Colonic mucosa (tissue), 4 donors: ENCODE data around the gene ACKR1. TPM values are rescaled to one million over a fixed set of nuclear protein-coding genes. Genes with fewer than 3 reads are reported as not detected.

ENCODE experiments used
- DNase-seq: peaks from one replicate; pipeline ENCODE4 v3.0.0-alpha.2; 2020
- H3K27ac ChIP-seq: fragments of 200-600 bp; one replicate; pipeline ENCODE4 v1.8.0; 2021
- H3K27me3 ChIP-seq: fragments of 200-600 bp; one replicate; pipeline ENCODE4 v1.8.0; 2021
- H3K36me3 ChIP-seq: fragments of 200-600 bp; one replicate; pipeline ENCODE4 v1.8.0; 2021
- H3K4me1 ChIP-seq: fragments of 200-600 bp; one replicate; pipeline ENCODE4 v1.8.0; 2021; ENCODE audit warnings: mild to moderate bottlenecking
- H3K4me3 ChIP-seq: fragments of 200-600 bp; one replicate; pipeline ENCODE4 v1.8.0; 2021
- H3K9ac ChIP-seq, 2 donors: one replicate each; pipeline ENCODE4 v1.7.0; 2013; ENCODE audit warnings: control low read depth in 2 of 2, low read depth in 2 of 2, low read length in 2 of 2
- H3K9me3 ChIP-seq: fragments of 200-600 bp; one replicate; pipeline ENCODE4 v1.8.0; 2021
- intact Hi-C: fragments of 100-400 bp; cut with DNase I; formaldehyde crosslinking; loops from one replicate; pipeline ENCODE4 v1.14.1; 2022
- total RNA-seq, 2 donors: library from RNA; stranded (reverse); fragmentation: NEBNext Ultra II Directional in 1 of 2; extraction: Animal tissue kit (Norgen Biotek cat#: 25700) in 1 of 2; gene quantifications; one replicate each; pipeline ENCODE4 v1.2.1, GENCODE V29; 2021
- TF ChIP-seq, protein P1 (sequence below): fragments of 200-600 bp; IDR thresholded peaks from one replicate; pipeline ENCODE4 v1.8.0; 2022; ENCODE audit warnings: antibody characterized with exemption, mild to moderate bottlenecking
- donor health status: healthy.
- donor health status: DM: no; HTN: no; CAD: no.
- donor health status: DM: no; HTN: no; CAD: no.

Gene ACKR1
- total RNA-seq, 2 donors from 2014 or later, result 11.6 to 23.9 TPM

DNA sequence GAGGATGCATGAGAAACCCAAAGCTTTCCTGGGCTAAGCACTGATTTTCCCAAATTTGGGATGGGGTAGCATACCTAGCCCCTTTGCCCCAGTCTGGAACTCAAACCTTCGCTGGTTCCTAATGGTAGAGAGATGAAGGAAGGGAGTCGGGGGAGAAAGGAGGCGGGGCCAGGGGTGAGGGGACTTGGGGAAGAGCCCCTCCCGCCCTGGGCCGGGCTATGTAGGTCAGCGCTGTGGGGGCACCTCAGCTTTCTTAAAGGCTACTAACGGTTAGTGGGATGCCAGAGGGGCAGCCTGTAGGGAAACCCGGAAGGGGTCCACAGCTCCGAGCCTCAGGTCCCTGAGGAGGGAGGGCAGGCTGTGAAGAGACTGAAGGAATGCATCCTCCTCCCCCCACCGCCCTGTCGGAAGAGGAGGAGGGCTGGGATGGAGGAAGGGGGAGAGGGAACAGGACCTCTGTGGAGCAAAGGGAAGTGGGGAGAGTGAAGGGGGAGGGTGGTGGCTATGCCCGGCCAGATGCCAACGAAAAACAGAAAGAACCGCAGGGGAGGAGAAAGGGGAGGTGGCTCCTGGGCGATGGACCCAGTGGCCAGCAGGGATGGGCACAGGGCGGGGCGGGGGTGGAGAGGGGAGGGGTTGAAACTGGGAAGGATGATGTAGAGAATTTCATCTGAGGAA is 31.9 kb upstream of the ACKR1 start:
- Histone ChIP-seq H3K4me1 (no peaks in the 10 kb centered on the region), H3K27me3 (peaks cover 21% of the 10 kb centered on the region), H3K27ac (no peak overlapping the region), H3K36me3 (no peaks in the 10 kb centered on the region), H3K9ac (no peak overlapping the region), H3K9me3 (no peaks in the 10 kb centered on the region), H3K4me3 (peak overlapping the region; percentile 13)
- TF ChIP-seq, protein P1, sequence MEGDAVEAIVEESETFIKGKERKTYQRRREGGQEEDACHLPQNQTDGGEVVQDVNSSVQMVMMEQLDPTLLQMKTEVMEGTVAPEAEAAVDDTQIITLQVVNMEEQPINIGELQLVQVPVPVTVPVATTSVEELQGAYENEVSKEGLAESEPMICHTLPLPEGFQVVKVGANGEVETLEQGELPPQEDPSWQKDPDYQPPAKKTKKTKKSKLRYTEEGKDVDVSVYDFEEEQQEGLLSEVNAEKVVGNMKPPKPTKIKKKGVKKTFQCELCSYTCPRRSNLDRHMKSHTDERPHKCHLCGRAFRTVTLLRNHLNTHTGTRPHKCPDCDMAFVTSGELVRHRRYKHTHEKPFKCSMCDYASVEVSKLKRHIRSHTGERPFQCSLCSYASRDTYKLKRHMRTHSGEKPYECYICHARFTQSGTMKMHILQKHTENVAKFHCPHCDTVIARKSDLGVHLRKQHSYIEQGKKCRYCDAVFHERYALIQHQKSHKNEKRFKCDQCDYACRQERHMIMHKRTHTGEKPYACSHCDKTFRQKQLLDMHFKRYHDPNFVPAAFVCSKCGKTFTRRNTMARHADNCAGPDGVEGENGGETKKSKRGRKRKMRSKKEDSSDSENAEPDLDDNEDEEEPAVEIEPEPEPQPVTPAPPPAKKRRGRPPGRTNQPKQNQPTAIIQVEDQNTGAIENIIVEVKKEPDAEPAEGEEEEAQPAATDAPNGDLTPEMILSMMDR, result no peak
- peak; percentile 23 for DNase-seq
- intact Hi-C loops, result no loop called here

DNA sequence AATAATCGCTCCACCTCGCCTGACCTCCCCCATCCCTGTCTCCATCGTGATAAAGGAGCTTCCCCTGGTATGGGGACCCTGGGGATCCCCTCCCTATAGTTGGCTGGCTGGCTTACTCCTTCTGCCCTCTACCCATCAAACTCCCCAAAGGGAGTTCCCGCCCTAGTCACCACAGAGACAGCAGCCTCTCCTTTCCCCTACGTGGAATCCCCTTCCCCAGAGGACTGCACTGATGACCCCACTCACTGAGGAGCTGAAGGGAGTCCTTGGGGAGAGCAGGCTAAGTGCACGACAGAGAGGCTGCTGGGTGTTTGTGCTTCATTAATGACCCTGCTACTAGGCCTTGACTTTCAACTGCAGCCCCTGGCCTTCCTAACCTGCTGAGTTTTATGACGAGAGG is 31.4 kb upstream of the ACKR1 start:
- DNase-seq, result no peak
- Histone ChIP-seq H3K27ac (no peak overlapping the region), H3K4me3 (no peak overlapping the region), H3K9me3 (no peaks in the 10 kb centered on the region), H3K27me3 (peaks cover 21% of the 10 kb centered on the region), H3K9ac (no peak overlapping the region), H3K4me1 (no peaks in the 10 kb centered on the region), H3K36me3 (no peaks in the 10 kb centered on the region)
- intact Hi-C loops, result no loop called here
- TF ChIP-seq, protein P1, result no peak

DNA sequence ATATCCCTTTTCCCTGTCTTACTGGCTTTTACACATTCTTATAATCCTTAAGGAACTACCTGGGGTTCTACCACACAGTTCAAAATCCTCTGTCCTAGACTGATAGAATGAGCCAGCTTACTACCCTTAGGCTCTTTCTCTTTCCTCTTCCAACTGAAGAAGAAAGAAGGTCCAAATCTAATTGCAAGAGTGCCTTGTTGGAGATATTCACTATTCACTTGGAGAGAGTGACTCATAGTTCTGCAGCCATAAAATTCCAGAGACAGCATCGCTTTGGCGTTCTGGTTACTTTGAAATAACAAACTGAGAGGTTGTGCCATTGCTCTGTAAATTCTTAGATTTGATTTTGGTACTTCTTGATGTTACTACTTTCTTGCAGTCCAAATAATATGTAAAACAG is 29.1 kb upstream of the ACKR1 start:
- no peak overlapping the region for H3K9ac ChIP-seq
- H3K4me3 ChIP-seq, result no peak overlapping the region
- DNase-seq, result no peak
- H3K27ac ChIP-seq, result no peak overlapping the region
- TF ChIP-seq, protein P1, result no peak
- intact Hi-C loops, result no loop called here
- no peaks in the 10 kb centered on the region for H3K9me3 ChIP-seq
- no peaks in the 10 kb centered on the region for H3K36me3 ChIP-seq
- H3K4me1 ChIP-seq, result no peaks in the 10 kb centered on the region
- peaks cover 19% of the 10 kb centered on the region for H3K27me3 ChIP-seq

DNA sequence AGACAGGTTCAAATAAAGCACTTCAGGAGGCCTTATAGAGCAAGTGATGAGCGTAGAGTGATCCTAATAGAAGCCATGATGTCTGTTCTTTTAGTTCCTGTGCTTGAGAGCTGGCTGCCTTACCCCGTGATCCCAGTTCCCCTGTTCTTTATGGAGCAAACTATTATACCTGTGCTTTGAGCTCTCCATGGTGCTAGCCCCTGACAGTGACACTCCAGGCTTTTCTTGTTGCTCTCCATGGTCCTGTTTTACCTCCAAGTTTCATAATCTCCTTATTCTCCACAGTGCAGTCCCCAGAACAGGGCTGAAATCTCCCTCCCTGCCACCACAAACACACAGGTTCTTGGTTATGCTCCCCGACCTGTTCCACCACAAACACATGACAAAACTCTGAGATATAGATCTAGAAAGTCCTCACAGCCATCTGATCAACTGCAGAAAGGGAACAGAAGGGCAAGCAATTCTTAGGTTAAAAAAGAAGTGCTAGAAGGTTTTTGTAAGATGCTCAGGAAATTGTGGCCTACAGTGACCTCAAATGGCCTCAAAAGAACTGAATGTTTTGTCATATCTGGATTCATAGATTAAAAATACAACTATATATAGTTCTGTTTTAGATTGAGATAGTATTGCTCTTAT is 27.3 kb upstream of the ACKR1 start:
- Histone ChIP-seq H3K4me1 (no peaks in the 10 kb centered on the region), H3K27ac (no peak overlapping the region), H3K36me3 (no peaks in the 10 kb centered on the region), H3K9ac (no peak overlapping the region), H3K4me3 (no peak overlapping the region), H3K27me3 (peaks cover 5% of the 10 kb centered on the region), H3K9me3 (no peaks in the 10 kb centered on the region)
- TF ChIP-seq, protein P1, result no peak
- intact Hi-C loops, result no loop called here
- DNase-seq, result peak; percentile 29

DNA sequence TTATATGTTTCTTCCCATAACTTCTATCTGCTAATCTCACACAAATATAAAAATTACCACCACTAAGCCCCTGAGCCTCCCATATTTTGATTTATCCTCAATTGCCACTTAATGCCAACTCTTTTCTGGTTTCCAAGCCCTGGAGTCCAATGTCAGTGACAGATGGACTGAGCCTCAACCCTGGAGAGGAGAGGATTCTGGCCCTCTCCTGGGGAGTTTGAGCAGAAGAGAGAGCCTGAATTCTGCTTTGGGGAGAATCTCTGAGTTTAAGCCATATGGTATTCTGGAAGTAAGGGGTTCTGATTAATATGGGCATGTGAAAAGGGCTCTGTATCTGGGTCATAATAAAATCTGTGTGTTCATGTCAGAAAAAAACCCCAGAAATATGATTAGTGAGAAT is 24.8 kb upstream of the ACKR1 start:
- H3K36me3 ChIP-seq, result no peaks in the 10 kb centered on the region
- DNase-seq, result no peak
- H3K9me3 ChIP-seq, result no peaks in the 10 kb centered on the region
- H3K9ac ChIP-seq, result no peak overlapping the region
- TF ChIP-seq, protein P1, result no peak
- H3K27me3 ChIP-seq, result no peaks in the 10 kb centered on the region
- intact Hi-C loops, result no loop called here
- no peak overlapping the region for H3K27ac ChIP-seq
- no peak overlapping the region for H3K4me3 ChIP-seq
- no peaks in the 10 kb centered on the region for H3K4me1 ChIP-seq
